Femur (tissue), 1 donor: ENCODE data around the gene GPR12.
"Not testable (repeated sequence)": the region's sequence is repeated elsewhere in the genome, so short reads cannot be mapped to it uniquely, and the experiment has no call there.

Experiments
- DNase-seq: peaks from one replicate; pipeline ENCODE4 v3.0.0-alpha.2; 2017

GPR12 gene

DNA sequence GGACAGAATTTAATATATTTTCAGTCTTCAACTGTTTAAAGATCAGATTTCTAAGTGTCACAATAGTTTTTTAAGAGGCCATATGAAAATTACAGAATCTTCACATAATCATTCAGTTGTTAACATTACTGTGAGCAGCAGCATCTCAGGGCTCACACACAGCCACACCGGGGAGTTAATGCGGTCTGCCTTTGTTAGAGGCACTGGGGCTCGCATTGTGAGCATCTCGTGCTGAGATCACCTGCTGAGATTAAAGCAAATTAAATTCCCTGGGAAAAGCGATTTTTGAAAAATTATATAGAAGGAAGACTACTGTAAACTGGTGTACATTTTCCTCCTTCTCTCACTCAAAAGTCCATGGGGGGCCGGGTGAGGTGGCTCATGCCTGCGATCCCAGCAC, 16.6 kb downstream of the GPR12 start:
- DNase-seq, result no peak

DNA sequence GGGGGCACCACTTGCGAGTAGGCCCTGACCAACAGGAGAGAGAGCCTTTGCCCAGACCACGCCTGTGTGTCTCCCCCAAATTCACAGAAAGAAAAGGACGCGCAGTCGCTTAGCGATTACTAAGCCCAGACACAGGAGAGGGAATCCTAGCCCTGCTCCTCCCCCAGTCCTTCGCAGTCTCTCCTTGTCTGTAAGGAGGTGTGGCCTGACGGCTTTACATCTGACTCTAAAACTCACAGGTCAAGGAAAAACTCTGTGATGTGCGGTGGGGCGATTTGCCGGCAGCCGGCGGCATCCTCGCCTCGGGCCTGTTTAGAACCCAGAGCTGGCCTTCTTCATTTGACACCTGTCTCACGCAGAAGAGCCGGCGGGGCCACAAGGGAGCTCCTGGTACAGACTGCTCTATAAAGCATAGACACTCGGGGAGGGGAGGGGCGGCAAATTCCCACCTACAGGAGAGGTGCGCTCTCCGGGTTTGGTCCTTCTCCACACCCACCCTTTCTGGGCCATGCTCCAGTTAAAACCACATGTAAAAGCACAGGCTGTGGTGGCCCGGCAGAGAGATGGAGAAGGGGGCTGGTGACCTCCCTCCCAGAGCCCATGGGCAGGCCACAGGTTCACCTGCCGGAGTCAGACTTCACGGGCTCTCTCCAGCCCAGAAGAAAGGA, 17.8 kb downstream of the GPR12 start:
- no peak for DNase-seq

DNA sequence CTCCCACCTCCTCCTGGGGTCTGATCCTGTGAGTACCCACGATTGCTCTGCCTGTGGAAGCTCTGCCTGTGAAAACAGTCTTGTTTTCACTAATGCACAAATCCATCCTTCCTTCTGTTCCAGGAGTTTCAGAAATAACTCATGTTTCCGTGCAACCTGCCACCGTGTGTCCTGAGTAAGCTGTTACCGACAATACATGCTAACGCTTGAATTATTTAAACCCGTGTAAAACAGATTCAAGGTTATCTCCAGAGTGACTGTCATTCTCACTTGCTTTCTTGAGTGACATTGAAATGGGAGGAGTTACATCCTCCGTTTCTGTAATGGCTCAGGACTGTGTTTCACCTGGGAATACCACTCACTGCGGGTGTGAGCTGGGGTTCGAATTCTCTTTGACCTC, 24.9 kb downstream of the GPR12 start:
- no peak for DNase-seq

DNA sequence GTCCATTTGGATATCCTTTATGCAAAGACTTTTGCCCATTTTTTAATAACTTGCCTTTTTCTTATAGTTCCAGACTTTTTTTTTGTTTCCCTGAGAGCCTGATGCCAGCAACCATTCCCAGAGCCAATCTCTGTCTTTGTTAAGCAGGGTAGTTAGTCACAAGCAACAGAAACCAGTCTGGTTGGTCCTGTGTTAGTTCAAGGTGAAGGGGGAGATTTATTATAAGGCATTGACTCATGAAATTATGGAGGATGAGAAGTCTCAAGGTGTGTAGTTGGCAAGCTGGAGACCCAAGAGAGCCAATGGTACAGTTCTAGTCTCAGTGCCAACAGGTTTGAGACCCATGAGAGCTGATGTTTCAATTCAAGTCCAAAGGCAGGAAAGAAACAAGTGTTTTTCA, 33.0 kb downstream of the GPR12 start:
- DNase-seq, result no peak

DNA sequence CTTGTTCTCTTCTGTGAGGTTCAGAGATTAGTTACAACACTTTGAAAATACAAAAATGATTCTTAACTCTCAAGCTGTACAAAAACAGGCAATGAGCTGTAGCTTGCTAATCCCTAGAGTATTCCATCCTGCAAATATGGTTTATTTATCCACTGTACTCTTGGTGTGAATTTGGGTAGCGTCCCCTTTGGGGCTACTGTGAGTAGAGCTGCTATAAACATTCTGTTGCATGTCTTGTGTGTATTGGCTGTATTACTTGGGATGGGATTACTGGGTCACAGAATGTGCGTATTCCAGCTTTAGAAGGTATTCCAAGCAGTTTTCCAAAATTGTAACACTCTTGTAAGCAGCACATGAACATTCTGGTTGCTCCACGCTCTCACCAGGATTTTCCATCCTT, 33.5 kb downstream of the GPR12 start:
- DNase-seq, result no peak

DNA sequence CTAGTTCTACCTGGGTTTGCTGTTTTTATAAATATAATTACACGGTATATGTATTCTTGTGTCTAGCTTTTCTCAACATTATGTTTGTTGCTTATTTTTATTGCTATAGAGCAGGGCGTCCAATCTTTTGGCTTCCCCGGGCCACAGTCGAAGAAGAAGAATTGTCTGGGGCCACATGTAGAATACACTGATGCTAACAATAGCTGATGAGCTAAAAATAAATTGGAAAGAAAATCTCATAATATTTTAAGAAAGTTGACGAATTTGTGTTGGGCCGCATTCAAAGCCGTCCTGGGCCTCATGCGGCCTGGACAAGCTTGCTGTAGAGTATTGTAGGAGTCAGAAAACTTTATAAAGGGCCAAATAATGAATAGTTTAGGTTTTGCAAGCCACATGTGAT, 33.9 kb downstream of the GPR12 start:
- DNase-seq, result no peak

DNA sequence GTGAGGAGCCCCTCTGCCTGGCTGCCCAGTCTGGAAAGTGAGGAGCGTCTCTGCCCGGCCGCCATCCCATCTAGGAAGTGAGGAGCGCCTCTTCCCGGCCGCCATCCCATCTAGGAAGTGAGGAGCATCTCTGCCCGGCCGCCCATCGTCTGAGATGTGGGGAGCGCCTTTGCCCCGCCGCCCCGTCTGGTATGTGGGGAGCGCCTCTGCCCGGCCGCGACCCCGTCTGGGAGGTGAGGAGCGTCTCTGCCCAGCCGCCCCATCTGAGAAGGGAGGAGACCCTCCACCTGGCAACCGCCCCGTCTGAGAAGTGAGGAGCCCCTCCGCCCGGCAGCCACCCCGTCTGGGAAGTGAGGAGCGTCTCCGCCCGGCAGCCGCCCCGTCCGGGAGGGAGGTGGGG, 37.0 kb downstream of the GPR12 start:
- not testable (repeated sequence) for DNase-seq

DNA sequence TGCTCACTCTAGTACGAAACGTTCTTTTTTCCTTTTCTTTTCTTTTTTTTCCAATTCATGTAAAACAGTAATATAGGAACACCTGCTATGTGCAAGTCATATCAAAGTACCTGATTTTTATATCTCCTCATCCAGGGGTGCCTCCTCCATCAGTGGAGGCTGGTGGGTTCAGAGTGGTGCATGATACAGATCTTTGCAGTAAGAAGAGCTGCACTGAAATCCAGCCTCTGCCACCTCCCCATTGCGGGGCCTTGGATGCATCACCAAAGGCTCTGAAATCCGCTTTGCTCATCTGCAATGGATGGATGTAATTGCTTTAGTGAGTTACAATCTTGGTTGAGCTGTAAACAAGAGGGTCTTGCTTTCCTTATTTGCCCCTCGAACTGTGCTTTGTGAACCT, 38.3 kb downstream of the GPR12 start:
- DNase-seq, result no peak

DNA sequence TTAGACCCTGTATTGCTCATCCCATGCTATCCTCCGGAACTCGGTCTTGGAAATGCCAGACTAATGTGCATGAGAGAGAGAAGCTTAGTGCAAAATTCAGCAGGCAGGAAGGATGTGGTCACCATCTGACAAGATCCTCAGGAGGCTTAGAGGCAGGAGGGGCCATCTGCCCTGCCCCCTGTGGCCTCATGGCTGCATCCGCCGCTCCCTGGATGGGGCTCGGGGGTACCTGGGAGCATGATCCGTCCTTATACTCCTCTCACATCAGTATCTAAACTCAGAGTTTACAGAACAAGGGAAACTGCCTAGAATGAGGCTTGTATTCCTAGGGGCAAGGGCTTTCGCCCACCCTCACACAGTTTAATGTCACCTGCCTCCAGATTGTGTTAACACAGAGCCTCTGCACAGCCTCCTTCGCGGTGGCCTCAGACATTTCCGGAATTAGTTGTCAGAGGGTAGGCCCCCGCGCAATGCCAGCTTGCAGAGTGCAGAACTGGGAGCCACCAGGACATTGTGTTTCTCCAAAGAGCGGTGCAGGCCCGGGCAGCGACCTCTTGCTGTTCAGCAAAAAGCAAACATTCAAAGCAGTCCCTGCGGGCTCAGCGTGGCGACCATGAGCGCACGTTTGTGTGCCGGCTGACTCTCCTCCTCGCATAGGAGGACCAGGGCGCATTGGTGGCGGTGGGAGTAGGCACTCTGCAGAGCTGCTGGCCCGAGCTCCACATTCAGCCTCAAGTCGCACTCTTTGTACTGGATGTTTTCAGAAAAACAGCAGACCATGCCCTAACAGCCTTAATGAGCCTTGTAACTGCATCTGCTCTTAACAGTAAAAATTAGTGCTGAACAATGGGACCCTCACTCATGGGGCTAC, 39.1 kb downstream of the GPR12 start:
- no peak for DNase-seq

DNA sequence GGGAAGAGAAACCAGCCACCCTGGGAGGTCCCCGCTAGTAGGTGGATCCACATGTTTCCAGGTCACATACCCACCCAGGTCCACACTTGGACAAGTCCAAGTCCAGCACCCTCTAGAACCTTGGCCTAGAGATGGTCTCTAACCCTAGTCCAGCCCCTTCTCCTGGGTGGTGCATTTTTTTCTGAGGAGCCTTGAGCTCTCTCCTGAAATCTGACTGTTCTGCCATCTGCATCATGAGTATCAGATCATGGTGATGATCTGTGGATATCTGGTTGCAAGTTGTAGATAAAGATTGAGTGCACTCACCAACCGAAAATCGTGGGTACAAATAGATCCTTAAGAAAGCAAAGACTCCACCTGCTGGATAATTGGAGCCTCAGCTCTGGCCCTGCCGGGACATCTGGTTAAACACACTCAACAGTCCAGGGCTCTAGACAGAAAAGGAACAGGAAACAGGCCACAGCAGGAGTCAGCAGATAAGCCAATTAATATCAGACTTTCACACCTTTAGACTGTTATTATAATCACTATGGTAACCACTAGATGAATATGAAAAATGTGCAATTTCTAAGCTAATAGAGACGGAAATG, 41.1 kb downstream of the GPR12 start:
- no peak for DNase-seq

DNA sequence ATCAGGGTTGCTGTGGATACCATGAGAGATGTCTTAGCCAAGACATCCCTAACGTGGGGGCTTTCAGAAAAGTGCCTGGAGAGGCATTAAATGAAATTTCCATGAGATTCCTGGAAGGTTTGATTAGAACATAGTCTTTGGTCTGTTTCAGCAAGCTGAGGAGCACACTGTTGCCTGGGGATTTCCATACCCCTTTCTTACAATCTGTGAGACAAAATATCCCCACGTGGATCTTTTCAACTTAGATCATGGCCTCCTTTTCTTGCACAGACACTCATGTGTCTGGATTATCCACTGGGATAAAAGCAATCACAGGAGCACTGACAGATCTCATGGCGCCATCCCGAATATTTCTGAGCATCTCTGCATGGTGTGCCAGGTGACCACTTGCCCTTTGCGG, 41.7 kb downstream of the GPR12 start:
- DNase-seq, result no peak

DNA sequence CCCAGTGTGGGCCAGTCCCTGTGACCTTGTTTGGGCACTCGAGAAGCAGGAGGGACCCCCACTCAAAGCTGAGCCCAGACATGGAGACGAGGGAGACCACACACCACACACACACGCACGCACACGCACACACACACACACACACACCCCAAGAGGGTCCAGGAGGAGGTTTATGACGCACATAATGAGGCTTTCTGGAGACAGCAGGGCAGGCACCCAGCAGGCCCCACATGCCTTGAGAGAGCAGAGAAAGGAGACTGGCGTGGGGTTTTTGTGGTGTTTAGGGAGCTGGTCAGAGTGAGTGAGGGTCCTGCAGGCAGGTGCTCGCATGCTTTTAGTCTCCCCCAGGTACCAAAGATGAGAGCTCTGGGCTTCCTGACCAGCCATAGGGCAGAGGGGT, 42.4 kb downstream of the GPR12 start:
- no peak for DNase-seq

DNA sequence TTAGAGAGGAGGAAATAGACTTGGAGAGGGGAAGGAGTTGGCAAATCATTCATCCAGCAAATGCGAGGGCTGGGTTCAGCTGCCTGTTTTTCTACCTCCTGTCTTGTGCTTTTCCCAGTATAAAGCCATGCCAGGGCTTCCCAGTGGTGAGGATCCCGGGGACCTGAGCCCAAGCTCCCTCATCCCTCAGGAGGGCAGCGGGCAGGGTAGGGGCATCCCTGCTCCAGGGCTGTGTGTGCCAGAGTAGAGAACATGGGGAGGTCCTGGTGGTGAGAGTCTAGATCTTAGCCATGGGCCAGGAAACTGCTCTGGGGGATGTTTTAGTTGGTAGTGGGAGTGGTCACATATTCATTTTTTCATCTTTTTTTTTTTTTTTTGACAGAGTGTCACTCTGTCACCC, 43.6 kb downstream of the GPR12 start:
- DNase-seq, result no peak

DNA sequence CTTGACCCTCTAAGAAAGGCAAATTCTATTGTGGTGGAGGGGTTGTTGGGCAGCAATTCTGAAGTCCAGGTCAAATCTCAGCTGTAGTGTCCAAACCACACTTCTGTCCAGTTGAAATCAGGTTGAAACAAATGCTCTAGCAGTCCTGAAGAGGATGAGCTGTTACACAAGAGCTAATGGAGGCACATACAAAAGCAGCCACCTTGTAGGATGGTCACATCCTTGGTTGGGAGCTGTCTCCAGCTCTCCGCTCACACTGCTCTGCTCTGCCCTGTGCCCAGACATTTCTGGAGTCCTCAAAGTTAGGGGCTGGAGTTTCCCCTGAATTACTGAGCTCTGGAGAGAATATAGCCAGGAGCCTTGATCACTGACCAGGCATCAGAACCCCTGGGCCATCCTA, 47.2 kb downstream of the GPR12 start:
- no peak for DNase-seq

DNA sequence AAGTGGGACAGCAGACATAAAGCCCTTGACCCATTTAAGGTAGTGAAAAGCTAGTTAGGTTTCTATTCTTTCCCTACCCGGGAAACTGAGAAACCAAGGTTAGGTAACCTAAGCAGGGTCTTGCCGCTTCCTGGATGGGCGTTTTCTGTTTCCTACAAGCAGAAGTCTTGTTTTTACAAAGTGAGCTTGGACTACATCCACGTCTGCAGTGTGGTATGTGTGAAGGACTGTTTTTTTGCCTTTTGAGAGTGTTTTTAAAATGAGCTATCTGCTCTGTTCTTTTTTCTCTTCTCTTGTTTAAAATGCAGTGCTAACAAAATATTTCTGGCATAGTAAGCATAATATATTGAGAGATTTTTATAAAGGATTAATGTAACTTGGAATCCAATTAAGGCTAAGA, 49.4 kb downstream of the GPR12 start:
- DNase-seq, result no peak

DNA sequence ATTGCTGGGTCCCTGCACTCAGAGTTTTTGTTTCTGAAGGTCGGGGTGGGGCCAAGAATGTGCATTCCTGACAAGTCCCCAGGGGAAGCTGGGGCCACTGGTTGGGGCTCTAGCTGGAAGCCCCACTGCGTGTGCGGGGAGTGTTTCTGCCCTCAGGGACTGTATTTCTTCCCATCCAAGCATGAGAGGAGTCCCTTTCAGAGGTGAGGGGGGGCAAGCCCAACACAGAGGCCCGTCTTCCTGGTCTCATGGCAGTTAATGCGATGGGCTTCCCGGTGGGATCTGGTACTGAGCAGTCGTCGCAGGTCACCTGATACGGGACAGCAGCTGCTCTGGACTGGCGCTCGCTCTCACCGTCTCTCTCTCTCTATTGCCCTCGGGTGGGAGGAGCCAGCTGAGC, 50.4 kb downstream of the GPR12 start:
- no peak for DNase-seq

DNA sequence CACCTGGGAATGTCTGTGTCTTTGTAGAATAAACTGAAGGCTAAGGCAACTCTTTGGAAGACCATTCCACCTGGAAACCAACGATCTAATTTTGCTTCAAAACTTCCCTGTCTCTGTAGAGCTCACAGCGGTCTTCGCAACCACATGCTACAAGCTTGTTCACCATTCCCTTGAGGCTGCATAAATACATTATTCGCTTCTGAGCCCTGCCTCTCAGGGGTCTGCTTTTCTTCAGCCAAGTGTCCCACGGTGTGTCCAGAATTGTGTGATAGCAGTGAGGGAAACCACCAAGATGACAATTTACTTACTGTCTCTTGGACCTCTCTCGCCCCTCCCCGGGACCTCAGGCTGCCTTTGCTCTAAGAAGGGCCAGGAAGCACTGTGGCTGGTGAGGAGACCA, 51.1 kb downstream of the GPR12 start:
- DNase-seq, result no peak

DNA sequence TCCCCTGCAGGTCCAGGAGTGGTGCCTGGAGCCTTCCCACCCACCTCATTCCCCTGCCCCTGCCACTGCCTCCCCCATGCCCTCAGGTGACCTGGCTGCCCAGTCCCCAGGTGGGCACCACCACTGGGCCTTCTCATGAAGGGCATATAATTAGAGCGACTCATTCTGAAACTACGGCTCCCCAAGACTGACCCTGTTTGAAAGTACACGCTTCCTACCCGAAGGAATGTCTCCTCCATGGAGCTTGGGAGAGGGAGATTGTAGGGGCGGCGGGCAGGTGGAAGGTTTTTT, 52.6 kb downstream of the GPR12 start:
- no peak for DNase-seq

DNA sequence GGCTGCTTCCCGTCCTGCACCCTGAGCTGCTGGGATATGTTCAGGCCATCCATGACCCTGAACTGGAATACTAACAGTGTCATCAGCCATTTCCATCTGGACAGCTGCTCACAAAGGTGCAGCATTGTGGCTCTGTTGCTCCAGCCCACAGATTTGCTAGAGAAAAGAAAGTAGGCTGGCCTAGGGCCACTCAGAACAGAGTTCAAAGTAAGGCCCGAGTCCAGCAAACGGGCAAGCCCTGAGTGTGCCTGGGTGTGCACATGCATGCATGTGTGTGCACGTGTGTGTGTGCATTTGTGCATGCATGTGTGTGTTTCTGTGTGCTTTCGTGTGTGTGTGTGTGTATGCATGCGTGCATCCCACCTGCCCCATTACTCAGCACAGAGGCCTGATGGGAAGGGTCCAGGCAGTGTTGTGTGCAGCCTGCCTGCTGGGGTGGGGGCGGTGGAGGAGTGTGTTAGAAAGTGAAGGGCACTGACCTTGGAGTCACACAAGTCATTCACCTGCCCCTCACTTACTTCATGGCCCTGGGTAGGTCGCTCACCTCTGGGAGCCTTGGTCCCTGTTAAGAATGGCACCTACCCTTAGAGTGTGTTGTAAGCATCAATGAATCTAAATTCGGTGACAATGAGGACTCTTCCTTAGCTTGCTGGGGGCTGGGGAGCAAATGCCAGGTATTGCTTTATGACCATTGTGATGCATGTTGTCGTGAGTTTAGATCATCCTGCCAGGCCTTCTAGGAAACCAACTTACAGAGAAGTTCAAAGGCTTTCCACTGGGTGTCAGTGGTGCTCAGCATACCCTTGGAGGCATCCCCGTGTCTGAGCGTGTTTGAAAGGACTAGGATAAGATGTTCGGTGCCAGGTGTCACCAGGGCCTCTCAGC, 53.2 kb downstream of the GPR12 start:
- peak; percentile 53 for DNase-seq

DNA sequence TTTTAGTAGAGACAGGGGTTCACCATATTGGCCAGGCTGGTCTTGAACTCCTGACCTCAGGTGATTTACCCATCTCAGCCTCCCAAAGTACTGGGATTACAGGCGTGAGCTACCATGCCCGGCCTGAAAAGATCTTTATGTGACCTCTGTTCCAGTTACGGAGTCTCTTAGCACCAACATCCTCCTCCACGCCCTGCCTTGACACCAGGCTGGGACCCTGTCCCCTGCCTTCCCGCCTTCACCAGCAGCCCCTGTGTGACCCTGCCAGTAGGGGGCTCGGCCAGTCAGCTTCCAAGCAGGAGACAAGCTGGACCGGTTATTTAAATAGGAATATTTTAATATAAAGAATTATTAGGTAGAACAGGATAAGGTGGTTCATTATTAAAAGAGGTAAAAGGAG, 54.2 kb downstream of the GPR12 start:
- no peak for DNase-seq

DNA sequence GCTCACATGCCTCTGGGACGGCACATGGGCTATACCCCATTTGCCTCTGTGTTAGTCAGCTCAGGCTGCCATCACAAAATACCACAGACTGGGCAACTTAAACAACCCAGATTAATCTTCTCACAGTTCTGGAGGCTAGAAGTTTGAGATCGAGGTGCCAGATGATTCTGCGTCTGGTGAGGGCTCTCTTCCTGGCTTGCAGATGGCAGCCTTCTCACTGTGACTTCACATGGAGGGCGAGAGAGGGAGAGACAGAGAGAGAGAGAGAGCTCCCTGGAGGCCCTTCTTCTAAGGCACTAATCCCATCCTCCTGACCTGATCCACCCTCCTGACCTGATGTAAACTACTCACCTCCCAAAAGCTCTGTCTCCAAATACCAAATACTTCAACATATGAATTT, 55.0 kb downstream of the GPR12 start:
- no peak for DNase-seq
